Adipocyte (in vitro differentiated cells): ENCODE results near the gene CCDC24.
A peak's percentile ranks its signal among the peaks of the same experiment; 100 is the strongest.

Experiments used
- DNase-seq: peaks from one replicate; pipeline ENCODE4 v3.0.0-alpha.2; 2015; ENCODE audit warnings: low read depth
- H3K27me3 ChIP-seq: replicated peaks from 2 replicates; pipeline ENCODE4 v1.7.0; 2013; ENCODE audit warnings: mild to moderate bottlenecking, low read length, moderate library complexity; ENCODE audit not compliant: control insufficient read depth, insufficient read depth
- H3K36me3 ChIP-seq: 2 replicates; pipeline ENCODE4 v1.7.0; 2013; ENCODE audit warnings: low read length, mild to moderate bottlenecking, moderate library complexity; ENCODE audit not compliant: control insufficient read depth, insufficient read depth, severe bottlenecking
- H3K4me1 ChIP-seq: 2 replicates; pipeline ENCODE4 v1.7.0; 2013; ENCODE audit warnings: mild to moderate bottlenecking, low read length, moderate library complexity; ENCODE audit not compliant: control insufficient read depth, insufficient read depth
- H3K4me3 ChIP-seq: 2 replicates; pipeline ENCODE4 v1.7.0; 2013; ENCODE audit warnings: mild to moderate bottlenecking, low read length, moderate library complexity
- H3K9ac ChIP-seq: 2 replicates; pipeline ENCODE4 v1.7.0; 2013; ENCODE audit warnings: mild to moderate bottlenecking, low read length, moderate library complexity
- H3K9me3 ChIP-seq: 2 replicates; pipeline ENCODE4 v1.7.0; 2013; ENCODE audit warnings: mild to moderate bottlenecking, low read length, moderate library complexity; ENCODE audit not compliant: control insufficient read depth

CCDC24 gene

DNA sequence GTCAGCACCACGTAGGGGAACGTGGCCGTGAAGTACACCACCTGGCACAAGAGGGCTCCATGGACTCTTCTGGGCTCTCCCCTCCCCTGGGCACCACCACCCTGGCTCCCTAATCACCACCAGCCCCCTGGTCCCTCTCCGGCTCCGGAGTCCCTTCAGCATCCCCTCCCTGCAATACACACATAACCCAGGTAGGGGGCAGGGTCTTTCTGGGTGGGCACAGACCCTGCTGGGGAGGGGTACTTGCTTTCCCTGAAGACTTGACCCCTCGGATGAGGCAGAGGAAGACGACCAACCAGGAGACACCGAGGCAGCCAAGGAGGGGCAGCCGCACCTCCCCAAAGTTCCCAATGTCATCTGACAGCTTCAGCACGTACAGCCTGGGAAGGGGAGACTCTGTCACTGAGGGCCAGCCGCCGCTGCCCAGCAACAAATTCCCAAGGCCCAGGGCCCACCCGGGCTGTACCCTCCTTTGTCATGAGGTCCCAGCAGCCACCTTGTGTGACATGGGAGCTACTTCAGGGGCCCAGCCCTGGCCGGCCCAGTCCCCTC is 11.3 kb downstream of the CCDC24 start:
- Histone ChIP-seq H3K4me3 (no peak overlapping the region), H3K9ac (no peak overlapping the region), H3K27me3 (no peaks in the 10 kb centered on the region), H3K36me3 (peaks cover 6% of the 10 kb centered on the region), H3K9me3 (no peaks in the 10 kb centered on the region), H3K4me1 (peaks cover 4% of the 10 kb centered on the region)
- no peak for DNase-seq

- Histone ChIP-seq H3K27me3 (no peaks in the 10 kb centered on the region), H3K4me3 (no peak overlapping the region), H3K4me1 (peaks cover 4% of the 10 kb centered on the region), H3K9ac (no peak overlapping the region), H3K9me3 (no peaks in the 10 kb centered on the region), H3K36me3 (no peaks in the 10 kb centered on the region)
- DNase-seq = no peak
Measured at GRCh38 chr1:44008259-44008658, 16.9 kb downstream of the CCDC24 start.

DNA sequence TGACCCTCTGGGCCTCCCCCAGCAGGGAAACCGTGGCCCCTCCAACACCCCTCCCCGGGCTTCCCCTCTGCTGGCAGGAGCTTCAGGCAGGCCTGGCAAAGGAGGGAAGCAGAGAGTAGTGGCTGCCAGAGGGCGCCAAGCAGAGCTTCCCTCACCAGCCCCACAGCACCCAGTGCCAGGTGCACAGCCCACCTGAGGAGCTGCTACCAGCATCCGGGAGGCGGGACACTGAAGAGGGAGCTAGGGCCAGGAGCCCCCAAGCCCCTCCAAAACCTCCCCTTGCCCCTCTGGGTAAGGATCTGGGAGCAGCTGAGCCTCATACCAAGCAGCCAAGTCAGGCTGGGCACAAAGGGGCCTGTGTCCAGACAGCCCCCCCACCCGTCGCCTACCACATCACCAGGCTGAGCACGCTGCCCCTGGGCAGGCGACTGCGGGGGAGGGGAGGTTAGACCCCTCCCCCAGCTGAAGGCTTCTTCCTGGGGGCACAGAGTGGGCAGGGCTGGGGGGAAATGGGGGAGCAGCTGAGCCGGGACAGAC is 19.6 kb downstream of the CCDC24 start:
- Histone ChIP-seq H3K4me1 (peaks cover 9% of the 10 kb centered on the region), H3K9me3 (no peaks in the 10 kb centered on the region), H3K36me3 (no peaks in the 10 kb centered on the region), H3K4me3 (no peak overlapping the region), H3K9ac (no peak overlapping the region), H3K27me3 (no peaks in the 10 kb centered on the region)
- DNase-seq = no peak

- no peak overlapping the region for H3K4me3 ChIP-seq
- H3K27me3 ChIP-seq = no peaks in the 10 kb centered on the region
- no peaks in the 10 kb centered on the region for H3K9me3 ChIP-seq
- no peak for DNase-seq
- no peaks in the 10 kb centered on the region for H3K36me3 ChIP-seq
- H3K9ac ChIP-seq = no peak overlapping the region
- peaks cover 8% of the 10 kb centered on the region for H3K4me1 ChIP-seq
Measured at GRCh38 chr1:44012404-44012803, 21.0 kb downstream of the CCDC24 start.

- DNase-seq = no peak
- no peak overlapping the region for H3K9ac ChIP-seq
- H3K36me3 ChIP-seq = no peaks in the 10 kb centered on the region
Measured at GRCh38 chr1:44012941-44013609, 21.7 kb downstream of the CCDC24 start.

DNA sequence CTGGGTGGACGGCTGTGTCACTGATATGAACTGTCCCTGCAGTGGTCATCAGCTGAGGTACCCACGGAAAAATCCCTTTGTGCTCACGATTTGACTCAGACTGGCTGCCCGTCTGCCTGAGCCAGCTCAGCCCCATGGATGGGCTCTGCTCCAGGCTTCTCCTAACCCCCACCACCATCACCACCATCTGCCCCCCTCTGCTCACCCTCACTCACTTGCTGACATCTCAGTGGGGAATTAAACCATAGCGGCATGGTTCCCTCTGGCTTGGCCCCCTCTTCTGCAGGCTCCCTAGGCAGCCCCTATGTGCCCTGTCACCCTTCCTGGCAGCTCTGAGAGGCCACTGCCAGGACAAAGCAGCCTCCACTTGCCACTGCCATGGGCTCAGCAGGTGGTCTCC is 22.6 kb downstream of the CCDC24 start:
- Histone ChIP-seq H3K9me3 (no peaks in the 10 kb centered on the region), H3K9ac (no peak overlapping the region), H3K36me3 (no peaks in the 10 kb centered on the region), H3K27me3 (no peaks in the 10 kb centered on the region), H3K4me3 (no peak overlapping the region), H3K4me1 (peaks cover 8% of the 10 kb centered on the region)
- DNase-seq = no peak

More at GRCh38 chr1:44012941-44013609, 21.7 kb downstream of the CCDC24 start:
- Histone ChIP-seq H3K9me3 (no peaks in the 10 kb centered on the region), H3K27me3 (no peaks in the 10 kb centered on the region), H3K4me3 (no peak overlapping the region), H3K4me1 (peaks cover 8% of the 10 kb centered on the region)

DNA sequence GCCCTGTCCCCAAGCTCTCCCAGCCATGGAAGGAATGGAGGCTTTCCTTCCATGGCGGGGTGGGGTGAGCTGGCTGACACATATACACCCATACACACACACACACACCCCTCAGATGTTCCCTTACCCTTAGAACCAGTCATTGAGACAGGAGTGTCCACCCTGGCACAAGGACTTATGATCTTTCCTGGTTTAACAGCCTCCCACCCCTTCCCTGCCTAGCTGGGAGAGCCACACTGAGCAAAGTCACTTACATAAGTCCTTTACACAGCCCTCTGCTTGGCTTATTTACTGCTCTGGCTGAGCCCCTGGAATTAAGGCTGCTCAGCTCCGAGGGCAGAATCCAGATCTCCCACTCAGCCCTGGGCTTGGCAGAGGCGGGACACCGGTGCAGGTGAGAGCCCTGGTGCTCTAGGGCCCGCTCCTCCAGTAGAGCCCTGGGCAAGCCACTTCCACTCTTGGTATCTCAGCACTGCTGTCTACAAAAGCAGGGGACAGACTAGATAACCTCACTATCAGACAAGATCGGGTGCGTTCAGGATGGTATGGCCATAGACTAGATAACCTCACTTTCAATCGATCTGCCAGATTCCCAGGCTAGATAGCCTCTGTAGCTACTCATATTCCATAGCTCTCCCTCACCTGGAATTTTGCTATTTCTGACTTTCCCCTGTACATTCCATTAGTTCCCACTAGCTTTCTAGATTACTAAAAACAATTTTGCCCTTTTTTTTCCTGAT is 23.1 kb downstream of the CCDC24 start:
- no peak overlapping the region for H3K4me3 ChIP-seq
- no peak for DNase-seq

GRCh38 chr1:44015206-44015605 is 23.8 kb downstream of the CCDC24 start:
- no peaks in the 10 kb centered on the region for H3K27me3 ChIP-seq
- no peak overlapping the region for H3K9ac ChIP-seq
- H3K36me3 ChIP-seq = no peaks in the 10 kb centered on the region
- DNase-seq = no peak
- H3K4me3 ChIP-seq = no peak overlapping the region
- peaks cover 8% of the 10 kb centered on the region for H3K4me1 ChIP-seq
- H3K9me3 ChIP-seq = no peaks in the 10 kb centered on the region

More for the DNA sequence above, 23.1 kb downstream of the CCDC24 start:
- Histone ChIP-seq H3K4me1 (peaks cover 8% of the 10 kb centered on the region), H3K9ac (peak overlapping the region; percentile 20), H3K27me3 (no peaks in the 10 kb centered on the region), H3K9me3 (no peaks in the 10 kb centered on the region), H3K36me3 (no peaks in the 10 kb centered on the region)

DNA sequence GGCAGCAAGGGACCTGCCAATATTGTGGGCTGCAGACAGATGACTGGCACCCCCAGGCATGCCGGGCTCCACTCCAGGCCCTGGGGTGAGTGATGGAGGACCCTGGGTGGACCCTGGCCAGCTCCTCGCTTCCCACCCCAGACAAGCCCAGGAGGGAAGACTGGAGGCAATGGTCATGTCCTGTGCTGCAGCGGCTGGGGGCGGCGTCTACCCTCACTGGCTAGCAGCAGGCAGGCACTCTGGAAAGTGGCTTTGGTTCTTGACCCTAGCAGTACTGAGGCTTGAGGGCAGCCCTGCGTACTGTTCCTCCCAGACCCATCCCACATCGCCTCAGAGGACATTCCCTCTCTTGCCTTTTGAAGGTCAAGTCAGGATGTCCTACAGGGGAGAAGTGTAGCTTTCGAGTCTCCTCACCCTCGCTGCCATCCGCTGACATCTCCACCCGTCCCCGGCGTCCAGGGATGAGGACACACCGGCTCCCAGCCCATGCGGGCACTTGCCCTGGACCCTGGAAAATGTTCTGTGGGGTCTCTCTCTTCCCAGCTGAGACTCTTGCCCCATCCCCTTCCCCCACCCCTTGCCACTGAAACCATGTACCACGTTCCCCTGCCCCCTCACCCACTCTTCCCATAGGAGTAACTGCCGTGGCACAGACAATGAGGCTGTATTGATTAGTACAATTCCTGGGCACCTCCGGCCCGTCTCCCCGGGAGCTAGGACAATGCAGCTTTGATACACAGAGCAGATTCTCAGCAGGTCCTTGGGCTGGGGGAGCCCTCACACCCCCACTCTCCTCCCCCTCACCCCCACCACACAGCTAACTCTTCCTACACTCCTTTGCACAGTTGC is 24.9 kb downstream of the CCDC24 start:
- Histone ChIP-seq H3K36me3 (peaks cover 1% of the 10 kb centered on the region), H3K9me3 (no peaks in the 10 kb centered on the region), H3K27me3 (no peaks in the 10 kb centered on the region), H3K4me3 (no peak overlapping the region), H3K9ac (no peak overlapping the region), H3K4me1 (peaks cover 8% of the 10 kb centered on the region)
- DNase-seq = no peak

- Histone ChIP-seq H3K36me3 (peaks cover 8% of the 10 kb centered on the region), H3K4me1 (peaks cover 8% of the 10 kb centered on the region), H3K4me3 (no peak overlapping the region), H3K9ac (no peak overlapping the region), H3K9me3 (no peaks in the 10 kb centered on the region), H3K27me3 (no peaks in the 10 kb centered on the region)
- no peak for DNase-seq
Measured at GRCh38 chr1:44016890-44017400, 25.5 kb downstream of the CCDC24 start.
